Adrenal gland (tissue), 5 donors: ENCODE measurements around the gene UGT1A10.

Source experiments
- CTCF ChIP-seq, 6 experiments: fragments of 450-650 bp in 4 of 6; fragments of 200-600 bp in 2 of 6; sonication (generic) in 1 of 6; IDR thresholded peaks; 1 replicate in 5 of 6; 2 replicates in 1 of 6; pipeline versions ENCODE4 v1.5.1 to v1.8.0; 2016 to 2021; ENCODE audit warnings: antibody characterized with exemption in 6 of 6, mild to moderate bottlenecking in 2 of 6, moderate library complexity in 1 of 6
- POLR2A ChIP-seq, 2 donors: fragments of 450-650 bp; IDR thresholded peaks; one replicate each; pipeline ENCODE4 v1.6.1; 2017; ENCODE audit warnings: antibody characterized with exemption in 2 of 2, mild to moderate bottlenecking in 2 of 2, moderate library complexity in 1 of 2
- donor health status: DM: no; HTN: no; CAD: no.

GRCh38 chr2:233689031-233689430 lies 52.8 kb downstream of the UGT1A10 start:
- TF ChIP-seq CTCF (IDR thresholded peaks at IDR 0.05) (no peak), POLR2A (IDR thresholded peaks at IDR 0.05) (no peak)
